Spleen (tissue), 11 donors: Measurements from ENCODE around the gene GNPTG. TPM values are rescaled to one million over a fixed set of nuclear protein-coding genes. Genes with fewer than 3 reads are reported as not detected.

ENCODE experiments used
- DNase-seq: peaks from one replicate; pipeline ENCODE4 v3.0.0-alpha.2; 2020
- H3K27ac ChIP-seq, 8 donors: fragments of 200-600 bp; sonication (generic) in 7 of 8; 1 replicate in 4 of 8; 2 replicates in 4 of 8; pipeline versions ENCODE4 v1.5.0 to v1.8.0; 2016 to 2021; ENCODE audit warnings: inconsistent platforms in 4 of 8, mild to moderate bottlenecking in 4 of 8, moderate library complexity in 1 of 8
- H3K27me3 ChIP-seq, 7 donors: fragments of 200-600 bp; sonication (generic) in 6 of 7; replicated peaks in 1 of 7; 1 replicate in 4 of 7; 2 replicates in 3 of 7; pipeline versions ENCODE4 v1.5.0 to v1.8.0; 2016 to 2021; ENCODE audit warnings: inconsistent platforms in 3 of 7, mild to moderate bottlenecking in 1 of 7
- H3K36me3 ChIP-seq, 6 donors: fragments of 200-600 bp; sonication (generic) in 5 of 6; 1 replicate in 4 of 6; 2 replicates in 2 of 6; pipeline versions ENCODE4 v1.5.0 to v1.8.0; 2016 to 2021; ENCODE audit warnings: inconsistent platforms in 2 of 6
- H3K4me1 ChIP-seq, 6 donors: fragments of 200-600 bp; sonication (generic) in 5 of 6; 1 replicate in 3 of 6; 2 replicates in 3 of 6; pipeline versions ENCODE4 v1.5.0 to v1.8.0; 2016 to 2021; ENCODE audit warnings: inconsistent platforms in 3 of 6
- H3K4me3 ChIP-seq, 8 donors: fragments of 200-600 bp; sonication (generic) in 7 of 8; 1 replicate in 4 of 8; 2 replicates in 4 of 8; pipeline versions ENCODE4 v1.5.0 to v1.8.0; 2016 to 2021; ENCODE audit warnings: inconsistent platforms in 4 of 8, mild to moderate bottlenecking in 4 of 8, moderate library complexity in 2 of 8
- H3K9me3 ChIP-seq, 8 donors: fragments of 200-600 bp; sonication (generic) in 7 of 8; 1 replicate in 4 of 8; 2 replicates in 4 of 8; pipeline versions ENCODE4 v1.5.0 to v1.8.0; 2016 to 2021; ENCODE audit warnings: inconsistent platforms in 4 of 8
- CTCF ChIP-seq, 11 experiments: fragments of 200-600 bp in 7 of 11; fragments of 450-650 bp in 4 of 11; sonication (generic) in 4 of 11; IDR thresholded peaks in 8 of 11; conservative IDR thresholded peaks in 3 of 11; 1 replicate in 7 of 11; 2 replicates in 4 of 11; pipeline versions ENCODE4 v1.4.0 to v1.8.0; 2016 to 2021; ENCODE audit warnings: antibody characterized with exemption in 11 of 11, inconsistent platforms in 4 of 11, mild to moderate bottlenecking in 1 of 11
- POLR2A ChIP-seq, 3 donors: fragments of 450-650 bp; IDR thresholded peaks; one replicate each; pipeline ENCODE4 v1.5.1; 2017; ENCODE audit warnings: antibody characterized with exemption in 3 of 3, mild to moderate bottlenecking in 1 of 3
- POLR2AphosphoS5 ChIP-seq, 3 donors: sonication (generic); formaldehyde crosslinking; IDR thresholded peaks; one replicate each; pipeline ENCODE4 v1.5.1; 2017; ENCODE audit warnings: antibody characterized with exemption in 3 of 3
- whole genome bisulfite sequencing, 5 donors: extraction: QIAGEN DNeasy Blood & Tissue Kit in 3 of 5; methylation state at CpG; one replicate each; pipeline versions ENCODE4 v1.1.5 to v1.1.7; 2013 to 2018; 5-methylcytosine and 5-hydroxymethylcytosine counted together
- intact Hi-C: fragments of 100-400 bp; cut with DNase I; formaldehyde crosslinking; loops from one replicate; pipeline ENCODE4 v1.15.0; 2023; ENCODE audit warnings: low total_unique reads
- polyA plus RNA-seq, 3 donors: library from polyadenylated mRNA; stranded (reverse); fragments of 200-250 nt; gene quantifications; one replicate each; pipeline ENCODE4 v1.2.1, GENCODE V29; 2013
- total RNA-seq, 7 donors: library from RNA; depleted of rRNA in 3 of 7; stranded (reverse); fragments of >200 nt in 3 of 7; fragmentation: NEBNext Ultra II Directional in 4 of 7; extraction: Animal tissue kit (Norgen Biotek cat#: 25700) in 4 of 7; gene quantifications; one replicate each; pipeline versions ENCODE4 v1.1.0 to v1.2.1, GENCODE V29; 2016 to 2021
- donor health status: healthy with polysubstance abuse.
- donor health status: DM: no; HTN: no; CAD: no; lungs with moderate emphysema.
- donor health status: DM: no; HTN: no; CAD: no.
- donor health status: Bipolar disorder and iron deficiency.
- donor health status: healthy.
- donor health status: DM: no; HTN: no; CAD: no.
- donor health status: DM: yes; HTN: yes; CAD: no.

The GNPTG gene
- total and polyA plus RNA-seq, 10 donors: 55.6 to 80.6 (median 65.4) TPM

GRCh38 chr16:1333854-1334700 lies 17.7 kb upstream of the GNPTG start:
- peak overlapping the region; percentile 16 to 78 (median 44) for H3K4me3 ChIP-seq
- WGBS, 5 donors: 2 to 6% (median 3%) methylated on average over 52 to 78 of the region's 78 CpGs
- DNase-seq: no peak
- peaks cover 0 to 9% (median 7%) of the 10 kb centered on the region in 8 donors for H3K9me3 ChIP-seq
- no peaks in the 10 kb centered on the region for H3K36me3 ChIP-seq
- TF ChIP-seq POLR2AphosphoS5 (IDR thresholded peaks at IDR 0.05) (no peak), CTCF (IDR thresholded peaks at IDR 0.05 in 8 of 11, conservative IDR thresholded peaks at IDR 0.05 in 3 of 11) (no peak), POLR2A (IDR thresholded peaks at IDR 0.05) (no peak)
- peaks cover 27 to 70% (median 53%) of the 10 kb centered on the region in 6 donors for H3K4me1 ChIP-seq
- peaks cover 13 to 87% (median 47%) of the 10 kb centered on the region in 7 donors for H3K27me3 ChIP-seq
- intact Hi-C loops: no loop called here
- peak overlapping the region in 3 of 8 donors; percentile 32 to 50 (median 50) for H3K27ac ChIP-seq

GRCh38 chr16:1334739-1335138 lies 17.0 kb upstream of the GNPTG start:
- Histone ChIP-seq H3K9me3 (peaks cover 0 to 9% (median 7%) of the 10 kb centered on the region in 8 donors), H3K4me1 (peaks cover 27 to 70% (median 53%) of the 10 kb centered on the region in 6 donors), H3K27ac (no peak overlapping the region), H3K36me3 (no peaks in the 10 kb centered on the region), H3K27me3 (peaks cover 13 to 87% (median 47%) of the 10 kb centered on the region in 7 donors), H3K4me3 (peak overlapping the region in 1 of 8 donors; percentile 78)
- DNase-seq: no peak
- intact Hi-C loops: no loop called here
- WGBS, 5 donors: 34 to 47% (median 42%) methylated on average over 4 to 9 of the region's 9 CpGs
- TF ChIP-seq CTCF (IDR thresholded peaks at IDR 0.05 in 8 of 11, conservative IDR thresholded peaks at IDR 0.05 in 3 of 11) (no peak), POLR2AphosphoS5 (IDR thresholded peaks at IDR 0.05) (no peak), POLR2A (IDR thresholded peaks at IDR 0.05) (no peak)

GRCh38 chr16:1335211-1335971 lies 16.3 kb upstream of the GNPTG start:
- H3K9me3 ChIP-seq: peaks cover 0 to 4% (median 3%) of the 10 kb centered on the region in 8 donors
- no peak for DNase-seq
- peaks cover 27 to 68% (median 53%) of the 10 kb centered on the region in 6 donors for H3K4me1 ChIP-seq
- 39 to 53% (median 47%) methylated on average over 11 to 16 of the region's 16 CpGs for WGBS, 5 donors
- TF ChIP-seq CTCF (IDR thresholded peaks at IDR 0.05 in 8 of 11, conservative IDR thresholded peaks at IDR 0.05 in 3 of 11) (no peak), POLR2AphosphoS5 (IDR thresholded peaks at IDR 0.05) (no peak), POLR2A (IDR thresholded peaks at IDR 0.05) (no peak)
- H3K4me3 ChIP-seq: no peak overlapping the region
- no peaks in the 10 kb centered on the region for H3K36me3 ChIP-seq
- peaks cover 13 to 83% (median 47%) of the 10 kb centered on the region in 7 donors for H3K27me3 ChIP-seq
- no peak overlapping the region for H3K27ac ChIP-seq
- intact Hi-C loops: no loop called here
